Measurements from ENCODE around the gene ECM1.

The ECM1 gene

DNA sequence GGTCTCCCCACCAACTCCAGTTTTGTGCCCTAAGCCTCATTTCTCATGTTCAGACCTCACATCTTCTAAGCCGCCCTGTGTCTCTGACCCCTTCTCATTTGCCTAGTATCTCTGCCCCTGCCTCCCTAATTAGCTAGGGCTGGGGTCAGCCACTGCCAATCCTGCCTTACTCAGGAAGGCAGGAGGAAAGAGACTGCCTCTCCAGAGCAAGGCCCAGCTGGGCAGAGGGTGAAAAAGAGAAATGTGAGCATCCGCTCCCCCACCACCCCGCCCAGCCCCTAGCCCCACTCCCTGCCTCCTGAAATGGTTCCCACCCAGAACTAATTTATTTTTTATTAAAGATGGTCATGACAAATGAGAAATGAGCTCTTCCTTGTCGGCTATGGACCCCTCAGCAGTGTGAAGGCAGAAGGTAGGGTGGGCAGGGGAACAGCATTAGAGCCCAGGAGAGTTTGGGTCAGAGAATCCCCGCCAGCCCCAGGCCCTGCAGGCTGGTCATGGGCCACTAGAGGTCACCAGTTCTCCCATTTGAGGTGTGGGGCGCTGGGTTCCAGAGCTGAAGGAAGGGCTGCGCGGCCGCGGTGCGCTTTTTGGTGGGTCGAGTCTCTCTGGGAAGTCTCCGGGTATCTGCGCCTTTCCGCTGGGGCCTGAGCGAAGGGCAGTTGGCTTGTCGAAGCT lies 52.8 kb downstream of the ECM1 start:
- Histone ChIP-seq H3K4me3 (ENCODE audit: severe bottlenecking) (peak overlapping the region; percentile 41), H3K4me1 (ENCODE audit: insufficient read depth, poor library complexity, severe bottlenecking) (peaks cover 34% of the 10 kb centered on the region), H3K27ac (ENCODE audit: poor library complexity, severe bottlenecking) (peak overlapping the region; percentile 100), H3K36me3 (ENCODE audit: low read depth) (peaks cover 14% of the 10 kb centered on the region), H3K27me3 (ENCODE audit: insufficient read depth, poor library complexity, severe bottlenecking) (no peaks in the 10 kb centered on the region), H3K9me3 (ENCODE audit: severe bottlenecking) (no peaks in the 10 kb centered on the region)
- TF ChIP-seq, protein P1, sequence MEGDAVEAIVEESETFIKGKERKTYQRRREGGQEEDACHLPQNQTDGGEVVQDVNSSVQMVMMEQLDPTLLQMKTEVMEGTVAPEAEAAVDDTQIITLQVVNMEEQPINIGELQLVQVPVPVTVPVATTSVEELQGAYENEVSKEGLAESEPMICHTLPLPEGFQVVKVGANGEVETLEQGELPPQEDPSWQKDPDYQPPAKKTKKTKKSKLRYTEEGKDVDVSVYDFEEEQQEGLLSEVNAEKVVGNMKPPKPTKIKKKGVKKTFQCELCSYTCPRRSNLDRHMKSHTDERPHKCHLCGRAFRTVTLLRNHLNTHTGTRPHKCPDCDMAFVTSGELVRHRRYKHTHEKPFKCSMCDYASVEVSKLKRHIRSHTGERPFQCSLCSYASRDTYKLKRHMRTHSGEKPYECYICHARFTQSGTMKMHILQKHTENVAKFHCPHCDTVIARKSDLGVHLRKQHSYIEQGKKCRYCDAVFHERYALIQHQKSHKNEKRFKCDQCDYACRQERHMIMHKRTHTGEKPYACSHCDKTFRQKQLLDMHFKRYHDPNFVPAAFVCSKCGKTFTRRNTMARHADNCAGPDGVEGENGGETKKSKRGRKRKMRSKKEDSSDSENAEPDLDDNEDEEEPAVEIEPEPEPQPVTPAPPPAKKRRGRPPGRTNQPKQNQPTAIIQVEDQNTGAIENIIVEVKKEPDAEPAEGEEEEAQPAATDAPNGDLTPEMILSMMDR (IDR thresholded peaks at IDR 0.05; ENCODE audit: poor library complexity, severe bottlenecking), result peak; percentile 89
- peak; percentile 41 for ATAC-seq (ENCODE audit: low read depth)
- no peak for DNase-seq (ENCODE audit: low spot score)

DNA sequence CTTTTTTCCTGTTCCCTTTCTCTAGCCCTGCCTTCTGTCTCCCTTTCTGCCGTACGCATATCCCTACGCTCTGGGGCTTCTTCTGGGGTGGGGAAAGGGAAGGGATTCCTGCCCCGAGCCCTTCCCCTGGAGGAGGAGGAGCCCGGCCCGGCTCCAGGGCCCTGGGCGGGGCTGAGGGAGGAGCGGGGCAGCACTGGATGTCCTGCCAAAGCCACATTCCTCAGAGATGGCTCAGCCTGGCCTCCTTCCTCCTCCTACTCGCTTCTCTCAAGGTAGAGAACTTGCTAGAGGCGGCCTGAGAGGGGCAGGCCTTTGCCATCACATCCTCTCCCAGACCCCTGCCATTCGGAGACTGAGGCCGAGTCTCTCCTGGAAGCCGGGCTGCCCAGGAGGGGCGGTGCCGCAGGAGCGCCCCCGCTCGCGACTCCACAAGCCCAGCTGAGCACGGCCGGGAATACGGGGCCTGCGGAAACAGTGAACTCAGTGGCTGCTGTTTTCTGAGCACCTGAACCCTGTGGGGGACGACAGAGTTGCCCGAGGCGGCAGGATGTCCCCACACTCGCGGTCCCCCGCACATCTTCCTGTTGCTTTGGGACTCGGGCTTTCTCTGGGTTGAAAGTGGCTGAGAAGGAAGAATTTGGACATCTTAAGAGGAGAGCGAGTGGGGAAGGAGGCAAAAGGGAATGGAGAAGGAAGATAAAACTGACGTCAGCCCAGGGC lies 53.5 kb downstream of the ECM1 start:
- DNase-seq (ENCODE audit: low spot score), result peak; percentile 97

DNA sequence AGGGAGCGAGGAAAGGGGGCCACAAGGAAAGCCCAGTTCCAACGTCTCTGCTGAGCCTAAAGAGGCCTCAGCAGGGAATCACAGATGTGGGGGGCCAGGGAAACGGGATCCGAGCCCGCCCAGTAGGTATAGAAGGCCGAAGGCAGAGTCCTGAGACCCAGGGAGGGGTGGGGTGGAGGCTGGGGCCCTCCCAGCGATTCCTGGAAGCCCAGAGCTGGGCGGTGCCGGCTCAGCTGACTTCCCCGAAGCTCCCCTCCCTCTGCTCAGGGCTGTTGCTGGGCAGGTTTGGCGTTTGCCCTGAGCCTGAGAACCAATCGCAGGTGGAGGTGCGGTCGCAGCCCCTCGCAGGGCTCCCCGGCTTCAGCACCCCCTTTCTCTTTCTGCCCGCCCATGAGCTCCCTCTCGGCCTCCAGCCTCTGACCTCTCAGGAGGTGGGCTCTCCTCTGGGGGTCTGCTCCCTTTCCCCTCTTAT lies 54.1 kb downstream of the ECM1 start:
- Histone ChIP-seq H3K4me3 (ENCODE audit: severe bottlenecking) (peak overlapping the region; percentile 41), H3K27ac (ENCODE audit: poor library complexity, severe bottlenecking) (peak overlapping the region; percentile 100), H3K27me3 (ENCODE audit: insufficient read depth, poor library complexity, severe bottlenecking) (no peaks in the 10 kb centered on the region), H3K36me3 (ENCODE audit: low read depth) (peaks cover 13% of the 10 kb centered on the region), H3K4me1 (ENCODE audit: insufficient read depth, poor library complexity, severe bottlenecking) (peaks cover 37% of the 10 kb centered on the region), H3K9me3 (ENCODE audit: severe bottlenecking) (no peaks in the 10 kb centered on the region)
- ATAC-seq (ENCODE audit: low read depth), result peak; percentile 65
- DNase-seq (ENCODE audit: low spot score), result peak; percentile 94
- TF ChIP-seq, protein P1 (IDR thresholded peaks at IDR 0.05; ENCODE audit: poor library complexity, severe bottlenecking), result no peak

More for the DNA sequence above, 53.5 kb downstream of the ECM1 start:
- Histone ChIP-seq H3K36me3 (ENCODE audit: low read depth) (peaks cover 13% of the 10 kb centered on the region), H3K27ac (ENCODE audit: poor library complexity, severe bottlenecking) (peak overlapping the region; percentile 100), H3K27me3 (ENCODE audit: insufficient read depth, poor library complexity, severe bottlenecking) (no peaks in the 10 kb centered on the region), H3K4me3 (ENCODE audit: severe bottlenecking) (peak overlapping the region; percentile 41), H3K4me1 (ENCODE audit: insufficient read depth, poor library complexity, severe bottlenecking) (peaks cover 34% of the 10 kb centered on the region), H3K9me3 (ENCODE audit: severe bottlenecking) (no peaks in the 10 kb centered on the region)
- peak; percentile 79 for ATAC-seq (ENCODE audit: low read depth)
- TF ChIP-seq, protein P1 (IDR thresholded peaks at IDR 0.05; ENCODE audit: poor library complexity, severe bottlenecking), result peak; percentile 79

DNA sequence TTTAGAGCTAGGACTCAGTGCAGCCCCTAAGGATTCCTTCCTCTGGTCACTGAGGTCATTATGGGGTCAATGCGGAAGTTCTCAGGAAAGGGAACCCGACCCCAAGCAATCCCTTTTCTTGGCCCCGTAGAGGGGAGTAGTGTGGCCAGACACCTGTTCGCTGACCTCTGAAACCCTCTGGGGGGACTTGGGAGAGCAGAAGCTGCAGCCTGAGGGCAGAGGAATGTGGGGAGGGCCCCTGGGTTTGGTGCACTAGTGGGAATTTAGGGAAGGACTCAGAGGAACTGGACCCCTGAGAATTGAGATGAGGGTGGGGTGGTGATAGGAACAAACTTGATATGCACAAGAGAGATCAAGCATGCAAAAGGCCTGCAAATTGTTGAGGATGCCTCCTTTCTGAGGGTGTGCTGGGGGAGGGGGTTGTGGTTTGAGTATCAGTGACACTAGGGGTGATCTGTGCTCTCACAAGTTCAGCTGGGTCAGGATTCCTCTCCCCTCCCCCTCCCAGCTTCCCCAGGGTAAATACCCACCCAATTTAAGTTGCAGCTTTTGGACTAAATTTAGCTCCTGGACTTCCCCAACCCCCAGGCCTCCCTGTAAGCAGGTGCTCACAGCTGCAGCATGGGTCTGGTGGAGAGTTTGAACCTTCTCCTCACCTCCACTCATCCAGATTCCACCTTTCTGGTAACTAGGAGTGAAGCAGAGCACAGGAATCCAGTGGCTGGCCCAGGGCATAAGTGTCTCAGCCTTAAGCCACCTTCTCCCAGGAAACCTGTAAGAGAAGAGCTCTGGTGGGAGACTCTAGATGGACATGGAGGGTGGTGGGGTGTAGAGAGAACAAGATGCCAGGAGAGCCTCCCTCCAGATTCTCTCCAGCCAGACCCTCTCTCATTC lies 54.8 kb downstream of the ECM1 start:
- peaks cover 44% of the 10 kb centered on the region for H3K4me1 ChIP-seq (ENCODE audit: insufficient read depth, poor library complexity, severe bottlenecking)
- no peak overlapping the region for H3K4me3 ChIP-seq (ENCODE audit: severe bottlenecking)

More for the DNA sequence above, 54.8 kb downstream of the ECM1 start:
- DNase-seq (ENCODE audit: low spot score) (no peak), ATAC-seq (ENCODE audit: low read depth) (no peak)
- Histone ChIP-seq H3K36me3 (ENCODE audit: low read depth) (peaks cover 13% of the 10 kb centered on the region), H3K27me3 (ENCODE audit: insufficient read depth, poor library complexity, severe bottlenecking) (no peaks in the 10 kb centered on the region), H3K9me3 (ENCODE audit: severe bottlenecking) (no peaks in the 10 kb centered on the region), H3K27ac (ENCODE audit: poor library complexity, severe bottlenecking) (peak overlapping the region; percentile 100)
- TF ChIP-seq, protein P1 (IDR thresholded peaks at IDR 0.05; ENCODE audit: poor library complexity, severe bottlenecking), result no peak
